SW480 (cell line): ENCODE data around the gene POLR2H.
"Not testable (repeated sequence)": the region's sequence is repeated elsewhere in the genome, so short reads cannot be mapped to it uniquely, and the experiment has no call there.

Experiments
- DNase-seq: peaks from one replicate; pipeline ENCODE4 v3.0.0-alpha.2; 2016; ENCODE audit warnings: low spot score

POLR2H gene

DNA sequence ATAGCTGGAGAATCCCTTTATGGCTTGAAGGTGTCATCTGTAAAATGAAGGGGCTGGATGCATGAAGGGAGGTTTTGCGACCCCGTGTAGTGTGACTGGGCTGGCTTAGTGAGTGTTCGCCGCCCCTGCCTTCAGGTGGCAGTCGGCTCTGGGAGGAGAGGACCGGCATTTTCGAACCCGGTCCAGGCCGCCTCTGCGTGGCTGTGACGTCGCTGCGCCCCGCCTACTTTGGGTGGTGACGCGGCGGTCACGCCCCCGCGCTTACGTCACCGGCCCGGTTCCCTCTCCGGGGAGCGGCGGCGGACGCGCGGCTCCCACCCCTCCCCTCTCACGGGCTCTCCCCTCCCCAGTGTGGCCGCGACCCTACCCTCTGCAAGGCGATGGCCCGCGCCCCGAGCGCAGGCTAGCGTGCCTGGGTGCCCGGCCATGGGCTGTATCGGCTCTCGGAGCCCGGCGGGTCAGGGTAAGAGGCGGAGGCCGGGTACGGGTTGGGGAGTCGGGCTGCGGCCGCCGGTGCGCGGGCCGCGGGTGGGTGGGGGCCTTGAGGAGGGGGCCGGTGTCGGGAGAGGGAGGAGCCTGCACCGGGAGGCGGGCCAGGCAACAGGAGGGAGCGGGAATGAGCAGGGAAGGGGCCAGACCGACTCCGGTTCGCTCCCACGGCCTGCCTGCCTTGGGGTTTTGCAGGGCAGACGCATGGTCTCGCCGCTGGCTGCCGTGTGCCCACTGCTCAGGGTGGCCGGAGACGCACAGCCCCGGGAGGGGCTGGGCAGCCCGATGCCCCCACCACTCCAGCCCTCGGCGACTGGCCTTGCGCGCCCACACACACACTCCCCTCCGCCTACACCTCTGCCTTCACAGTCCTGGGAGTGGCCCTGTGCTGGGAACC is 25.6 kb upstream of the POLR2H start:
- peak; percentile 71 for DNase-seq

DNA sequence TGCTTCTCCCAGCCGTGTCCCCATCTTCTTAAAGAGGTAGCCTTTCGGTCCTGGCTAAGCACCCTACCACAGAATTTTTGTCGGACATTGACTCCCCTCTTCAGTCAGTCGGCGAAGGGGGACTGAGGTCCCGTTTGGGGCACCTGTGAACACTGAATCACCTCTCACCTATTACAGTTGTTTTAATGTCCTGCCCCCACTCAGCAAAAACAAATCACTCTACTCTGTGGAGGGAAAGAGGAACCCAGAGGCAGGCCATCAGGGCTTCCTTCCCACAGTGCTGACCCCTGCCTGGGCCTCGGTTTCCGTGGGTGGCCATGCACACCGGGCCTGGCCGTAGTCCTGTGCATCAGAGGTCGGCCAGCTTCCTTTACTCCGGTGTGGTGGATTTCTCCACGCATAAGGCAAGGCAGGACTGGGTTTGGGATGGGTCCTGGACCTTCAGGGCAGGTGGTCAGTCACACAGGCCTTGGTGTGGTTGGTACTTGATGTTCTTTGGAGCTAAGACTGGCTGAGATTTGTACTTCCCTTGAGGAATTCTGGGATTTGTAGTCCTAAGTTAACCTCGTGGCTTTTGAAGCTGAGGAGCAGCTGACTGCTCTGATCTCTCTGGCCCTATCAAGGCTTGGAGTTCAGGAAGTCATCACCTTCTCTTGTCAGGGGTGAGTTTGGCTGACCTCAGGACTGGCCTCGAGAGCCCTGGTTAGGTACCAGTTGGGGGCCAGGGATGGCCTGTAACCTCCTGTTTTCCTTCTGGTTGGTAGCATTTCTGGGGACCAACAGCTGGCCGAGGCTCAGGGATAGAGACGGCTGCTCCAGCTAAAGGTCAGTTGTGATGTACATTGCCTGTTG is 24.7 kb upstream of the POLR2H start:
- DNase-seq: peak; percentile 71

GRCh38 chr3:184337399-184337714 is 24.2 kb upstream of the POLR2H start, which contains the start of gene FAM131A:
TSS of gene FAM131A (plus strand) at chr3:184337600. CDS start at chr3:184337631, 31 bp downstream.
- no peak for DNase-seq

DNA sequence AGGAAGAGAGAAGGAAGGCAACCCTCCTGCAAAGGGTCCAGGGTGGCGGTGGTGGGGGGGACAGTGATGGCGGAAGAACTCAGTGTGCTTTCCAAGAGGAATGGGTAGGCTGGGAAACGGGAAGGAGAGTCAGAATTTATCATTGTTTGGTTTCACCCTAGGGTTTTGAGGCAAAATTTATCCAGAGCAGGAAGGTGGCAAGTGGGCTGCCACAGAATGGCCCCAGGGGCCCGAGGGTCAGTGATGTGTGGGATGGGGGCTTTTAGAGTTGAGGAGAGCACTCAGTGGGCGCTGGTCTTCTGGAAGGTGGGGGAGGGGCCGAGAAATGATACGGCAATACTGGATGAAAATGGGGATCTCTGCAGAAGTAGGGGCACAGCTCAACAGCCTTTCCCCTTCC is 23.5 kb upstream of the POLR2H start:
- no peak for DNase-seq

GRCh38 chr3:184338511-184338945 is 23.0 kb upstream of the POLR2H start:
- no peak for DNase-seq

GRCh38 chr3:184339001-184339400 is 22.5 kb upstream of the POLR2H start:
- DNase-seq: no peak

GRCh38 chr3:184339451-184340135 is 21.9 kb upstream of the POLR2H start:
- DNase-seq: not testable (repeated sequence)

DNA sequence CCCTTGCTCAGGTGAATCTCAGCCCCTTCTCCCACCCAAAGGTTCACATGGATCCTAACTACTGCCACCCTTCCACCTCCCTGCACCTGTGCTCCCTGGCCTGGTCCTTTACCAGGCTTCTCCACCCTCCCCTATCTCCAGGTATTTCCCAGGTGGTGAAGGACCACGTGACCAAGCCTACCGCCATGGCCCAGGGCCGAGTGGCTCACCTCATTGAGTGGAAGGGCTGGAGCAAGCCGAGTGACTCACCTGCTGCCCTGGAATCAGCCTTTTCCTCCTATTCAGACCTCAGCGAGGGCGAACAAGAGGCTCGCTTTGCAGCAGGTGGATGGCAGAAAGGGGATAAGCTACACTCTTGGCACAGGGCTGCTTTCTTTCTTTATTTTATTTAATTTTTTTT is 19.6 kb upstream of the POLR2H start:
- DNase-seq: no peak

DNA sequence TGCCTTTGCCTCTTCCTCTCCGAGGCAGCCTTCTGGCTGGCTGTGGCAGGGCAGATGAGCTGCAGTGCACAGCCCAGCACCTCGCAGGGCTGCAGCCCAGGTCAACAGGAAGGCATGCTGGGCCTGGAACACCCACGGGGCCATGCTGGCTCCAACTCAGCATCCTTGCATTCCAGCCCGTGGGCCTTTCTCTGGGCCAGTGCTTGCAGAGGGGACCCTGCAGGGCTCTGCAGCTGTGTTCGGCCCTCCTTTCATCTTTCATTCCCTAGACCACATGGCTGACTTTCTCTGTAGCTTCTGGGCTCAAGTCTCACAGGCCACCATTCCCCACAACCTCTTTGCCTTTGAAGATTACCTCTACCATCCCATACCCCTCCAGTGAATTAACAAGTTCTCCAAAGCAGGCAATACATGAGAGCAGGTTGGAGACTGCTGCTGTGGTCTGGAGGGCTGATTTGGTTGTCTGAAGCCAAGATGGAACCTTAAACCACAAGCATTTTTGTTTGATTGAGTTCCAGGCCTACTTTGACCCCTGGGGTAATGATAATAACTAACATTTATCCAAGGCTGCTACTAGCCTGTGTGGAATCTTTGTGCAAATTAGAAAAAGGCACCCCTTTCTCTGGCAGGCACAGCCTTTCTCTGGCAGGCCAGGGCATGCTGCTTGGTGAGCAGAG is 18.2 kb upstream of the POLR2H start:
- no peak for DNase-seq

- no peak for DNase-seq
Measured at GRCh38 chr3:184344579-184345316, 16.8 kb upstream of the POLR2H start.

DNA sequence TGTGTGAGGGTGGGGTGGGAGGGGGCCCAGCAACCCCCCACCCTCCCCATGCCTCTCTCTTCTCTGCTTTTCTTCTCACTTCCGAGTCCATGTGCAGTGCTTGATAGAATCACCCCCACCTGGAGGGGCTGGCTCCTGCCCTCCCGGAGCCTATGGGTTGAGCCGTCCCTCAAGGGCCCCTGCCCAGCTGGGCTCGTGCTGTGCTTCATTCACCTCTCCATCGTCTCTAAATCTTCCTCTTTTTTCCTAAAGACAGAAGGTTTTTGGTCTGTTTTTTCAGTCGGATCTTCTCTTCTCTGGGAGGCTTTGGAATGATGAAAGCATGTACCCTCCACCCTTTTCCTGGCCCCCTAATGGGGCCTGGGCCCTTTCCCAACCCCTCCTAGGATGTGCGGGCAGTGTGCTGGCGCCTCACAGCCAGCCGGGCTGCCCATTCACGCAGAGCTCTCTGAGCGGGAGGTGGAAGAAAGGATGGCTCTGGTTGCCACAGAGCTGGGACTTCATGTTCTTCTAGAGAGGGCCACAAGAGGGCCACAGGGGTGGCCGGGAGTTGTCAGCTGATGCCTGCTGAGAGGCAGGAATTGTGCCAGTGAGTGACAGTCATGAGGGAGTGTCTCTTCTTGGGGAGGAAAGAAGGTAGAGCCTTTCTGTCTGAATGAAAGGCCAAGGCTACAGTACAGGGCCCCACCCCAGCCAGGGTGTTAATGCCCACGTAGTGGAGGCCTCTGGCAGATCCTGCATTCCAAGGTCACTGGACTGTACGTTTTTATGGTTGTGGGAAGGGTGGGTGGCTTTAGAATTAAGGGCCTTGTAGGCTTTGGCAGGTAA is 16.0 kb upstream of the POLR2H start:
- peak; percentile 95 for DNase-seq

DNA sequence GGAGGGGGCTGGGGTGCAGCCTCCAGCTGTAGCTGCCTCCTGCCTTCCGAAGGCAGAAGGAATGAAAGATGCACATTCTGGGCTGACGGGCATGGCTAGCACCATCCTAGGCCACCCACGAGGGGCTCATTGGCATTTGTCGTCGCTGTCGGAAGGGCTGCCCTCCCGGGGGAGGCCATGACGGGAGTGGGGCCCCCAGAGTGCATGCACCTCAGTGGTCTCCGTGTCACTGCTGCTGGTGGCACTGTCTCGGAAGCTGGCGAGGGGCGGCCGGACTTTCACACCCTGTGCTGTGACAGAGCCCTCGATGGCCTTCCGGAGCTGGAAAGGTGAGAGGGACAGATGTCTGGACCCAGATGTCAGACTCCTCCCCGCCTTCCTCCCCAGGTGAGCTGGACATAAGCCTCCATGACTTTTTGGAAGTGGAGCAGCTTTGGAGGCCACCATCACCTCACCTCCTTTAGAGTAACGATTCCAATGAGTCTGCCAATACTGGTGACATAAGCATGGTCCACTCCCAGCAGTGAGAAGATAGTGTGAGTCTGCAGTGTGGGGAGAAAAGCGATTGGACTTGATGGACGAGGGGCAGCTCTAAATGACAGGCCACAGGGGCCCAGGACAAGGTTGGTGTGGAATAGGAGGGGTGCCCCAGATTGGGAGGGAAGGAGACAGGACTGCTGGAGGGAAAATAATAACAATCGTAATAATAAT is 14.9 kb upstream of the POLR2H start:
- DNase-seq: no peak

GRCh38 chr3:184347321-184348056 is 14.0 kb upstream of the POLR2H start:
- DNase-seq: no peak

DNA sequence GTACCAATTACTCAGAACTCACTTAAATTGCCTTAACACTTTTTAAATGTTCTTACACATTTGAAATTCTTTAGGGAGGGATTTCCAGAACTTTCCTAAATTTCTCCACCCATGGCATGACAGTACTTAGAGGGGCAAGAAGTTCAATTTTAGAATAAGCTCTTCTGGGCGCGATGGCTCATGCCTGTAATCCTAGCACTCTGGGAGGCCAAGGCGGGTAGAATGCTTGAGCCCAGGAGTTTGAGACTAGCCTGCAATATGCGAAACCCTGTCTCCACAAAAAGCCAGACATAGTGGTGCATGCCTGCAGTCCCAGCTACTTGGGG is 13.5 kb upstream of the POLR2H start:
- DNase-seq: no peak

GRCh38 chr3:184349563-184350470 is 11.7 kb upstream of the POLR2H start:
- no peak for DNase-seq

GRCh38 chr3:184350618-184351017 is 10.9 kb upstream of the POLR2H start:
- DNase-seq: no peak

GRCh38 chr3:184351511-184352148 is 9.9 kb upstream of the POLR2H start:
- DNase-seq: no peak
